SK-N-SH (cell line): ENCODE data around the gene TULP3. TPM values are rescaled to one million over a fixed set of nuclear protein-coding genes. Genes with fewer than 3 reads are reported as not detected.

ENCODE experiments used
- CTCF ChIA-PET: fragments of 300-600, 350-600 bp; formaldehyde crosslinking; extraction: SDS; loops from one replicate; lab custom pipeline; 2021; lab: Yijun Ruan, JAX
- POLR2A ChIA-PET: fragments of 350-600 bp; sonication (Branson Sonifier 250); formaldehyde crosslinking; extraction: SDS; loops from one replicate; lab custom pipeline; 2020; ENCODE audit warnings: antibody characterized with exemption, inconsistent platforms; lab: Yijun Ruan, JAX
- DNase-seq: peaks from one replicate; pipeline ENCODE4 v3.0.0; 2012
- H2AFZ ChIP-seq: fragments of 200-600 bp; sonication (generic); 2 replicates; pipeline ENCODE4 v1.8.1; 2016; ENCODE audit warnings: antibody characterized with exemption, mild to moderate bottlenecking, low read depth
- H3F3A ChIP-seq: fragments of 200-600 bp; sonication (generic); replicated peaks from 2 replicates; pipeline ENCODE3; 2016; ENCODE audit warnings: antibody characterized with exemption, mild to moderate bottlenecking; ENCODE audit not compliant: insufficient read depth
- H3K27ac ChIP-seq, 2 experiments: fragments of 200-500 bp in 1 of 2; fragments of 200-600 bp in 1 of 2; sonication (Bioruptor generic) in 1 of 2; sonication (generic), shearing (Covaris generic) in 1 of 2; 2 replicates each; pipeline versions ENCODE4 v1.5.1 to v1.6.1; 2014 to 2016; ENCODE audit warnings: low read depth in 2 of 2, inconsistent platforms in 1 of 2, low read length in 1 of 2, mild to moderate bottlenecking in 1 of 2, mixed read lengths in 1 of 2
- H3K27me3 ChIP-seq: fragments of 200-600 bp; sonication (generic), shearing (Covaris generic); 2 replicates; pipeline ENCODE4 v1.6.1; 2016; ENCODE audit warnings: mixed run types; ENCODE audit not compliant: insufficient read depth
- H3K36me3 ChIP-seq, 2 experiments: fragments of 200-500 bp in 1 of 2; fragments of 200-600 bp in 1 of 2; sonication (Bioruptor generic) in 1 of 2; sonication (generic) in 1 of 2; replicated peaks in 1 of 2; 2 replicates each; pipeline versions ENCODE3 to v1.5.1; 2014 to 2016; ENCODE audit warnings: low read length in 1 of 2, mild to moderate bottlenecking in 1 of 2; ENCODE audit not compliant: insufficient read depth in 2 of 2, control insufficient read depth in 1 of 2
- H3K4me1 ChIP-seq, 2 experiments: fragments of 200-500 bp in 1 of 2; fragments of 200-600 bp in 1 of 2; sonication (Bioruptor generic) in 1 of 2; sonication (generic), shearing (Covaris generic) in 1 of 2; 2 replicates each; pipeline versions ENCODE4 v1.5.1 to v1.6.1; 2014 to 2016; ENCODE audit warnings: low read depth in 1 of 2, low read length in 1 of 2, mixed run types in 1 of 2; ENCODE audit not compliant: insufficient read depth in 2 of 2, control insufficient read depth in 1 of 2
- H3K4me2 ChIP-seq: fragments of 200-600 bp; sonication (generic), shearing (Covaris generic); 2 replicates; pipeline ENCODE4 v1.6.1; 2017; ENCODE audit warnings: mixed run types
- H3K4me3 ChIP-seq, 2 experiments: fragments of 200-500 bp in 1 of 2; fragments of 200-600 bp in 1 of 2; sonication (Bioruptor generic) in 1 of 2; sonication (generic), shearing (Covaris generic) in 1 of 2; 2 replicates each; pipeline versions ENCODE4 v1.5.1 to v1.8.1; 2014 to 2016; ENCODE audit warnings: low read depth in 2 of 2, inconsistent platforms in 1 of 2, low read length in 1 of 2, mild to moderate bottlenecking in 1 of 2, mixed read lengths in 1 of 2, moderate library complexity in 1 of 2
- H3K79me2 ChIP-seq: fragments of 200-600 bp; sonication (generic); 2 replicates; pipeline ENCODE4 v1.8.1; 2017; ENCODE audit warnings: mild to moderate bottlenecking; ENCODE audit not compliant: insufficient read depth
- H3K9ac ChIP-seq: fragments of 200-600 bp; sonication (generic); 2 replicates; pipeline ENCODE4 v1.6.1; 2017; ENCODE audit warnings: mixed run types
- H3K9me2 ChIP-seq: fragments of 200-600 bp; sonication (generic); 2 replicates; pipeline ENCODE4 v1.6.1; 2017; ENCODE audit warnings: mixed run types
- H3K9me3 ChIP-seq: fragments of 200-600 bp; sonication (generic); 2 replicates; pipeline ENCODE4 v1.6.1; 2017; ENCODE audit warnings: mixed run types, mild to moderate bottlenecking, moderate library complexity
- H4K20me1 ChIP-seq: fragments of 200-600 bp; sonication (generic); 2 replicates; pipeline ENCODE4 v1.6.1; 2017; ENCODE audit warnings: mild to moderate bottlenecking, mixed run types; ENCODE audit not compliant: insufficient read depth
- EP300 ChIP-seq, 2 experiments: IDR thresholded peaks; 2 replicates each; pipeline versions ENCODE4 v1.4.0 to v1.6.1; 2012; ENCODE audit warnings: borderline replicate concordance in 1 of 2, low read depth in 1 of 2, low read length in 1 of 2
- FOXJ3 ChIP-seq: sonication (generic); formaldehyde crosslinking; IDR thresholded peaks from 2 replicates; pipeline ENCODE4 v1.5.1; 2020; ENCODE audit warnings: mild to moderate bottlenecking, missing genetic modification reagents
- GATA2 ChIP-seq: sonication (generic); formaldehyde crosslinking; IDR thresholded peaks from 2 replicates; pipeline ENCODE4 v1.5.0; 2020; ENCODE audit warnings: mild to moderate bottlenecking, missing genetic modification reagents
- MEF2A ChIP-seq: IDR thresholded peaks from 2 replicates; pipeline ENCODE4 v1.4.0; 2012; ENCODE audit warnings: low read depth, borderline replicate concordance
- MXI1 ChIP-seq: IDR thresholded peaks from 2 replicates; pipeline ENCODE4 v1.6.1; 2012; ENCODE audit warnings: mild to moderate bottlenecking, low read depth, low read length, improper control_type of control experiment
- NRF1 ChIP-seq: IDR thresholded peaks from 2 replicates; pipeline ENCODE4 v1.6.1; 2012; ENCODE audit warnings: low read depth, mild to moderate bottlenecking, low read length
- PBX3 ChIP-seq: IDR thresholded peaks from 2 replicates; pipeline ENCODE4; 2012
- POLR2AphosphoS5 ChIP-seq: IDR thresholded peaks from 2 replicates; pipeline ENCODE4 v1.6.1; 2012; ENCODE audit warnings: low read depth, low read length
- RCOR1 ChIP-seq: fragments of 150-350 bp; IDR thresholded peaks from 2 replicates; pipeline ENCODE4 v1.6.1; 2017; ENCODE audit warnings: antibody characterized with exemption, low read length
- RXRA ChIP-seq: IDR thresholded peaks from 2 replicates; pipeline ENCODE4 v1.4.0; 2012; ENCODE audit warnings: low read depth, mild to moderate bottlenecking, borderline replicate concordance
- TCF12 ChIP-seq: IDR thresholded peaks from 2 replicates; pipeline ENCODE4 v1.4.0; 2012
- WGBS: methylation state at CpG from one replicate; pipeline ENCODE4 v1.1.6; 2017; ENCODE audit warnings: low lambda C conversion rate; 5-methylcytosine and 5-hydroxymethylcytosine counted together
- polyA plus RNA-seq, 3 experiments: library from polyadenylated mRNA; depleted of rRNA; stranded (reverse); fragments of >200 nt; gene quantifications; 2 replicates each; pipeline ENCODE4 v1.2.3, GENCODE V29; 2012

TULP3 gene
- polyA plus RNA-seq, 1 of the 3 experiments (the other 2 are of a cell fraction): 22.6 TPM

- TF ChIP-seq POLR2AphosphoS5 (no peak), EP300 (IDR thresholded peaks at IDR 0.05; ENCODE audit: borderline replicate concordance in 1 of 2, low read depth in 1 of 2, low read length in 1 of 2) (no peak), RCOR1 (no peak), MXI1 (no peak), NRF1 (no peak)
- POLR2A ChIA-PET: no interaction called here
- Histone ChIP-seq H3K79me2 (peaks cover 98% of the 10 kb centered on the region), H3K4me1 (peaks cover 0 to 6% of the 10 kb centered on the region in 2 experiments; a peak in 2 of 4 replicates), H3K9me2 (no peaks in the 10 kb centered on the region), H3K4me3 (no peak overlapping the region), H3K36me3 (peaks cover 0 to 6% of the 10 kb centered on the region in 2 experiments), H3K27ac (no peak overlapping the region), H4K20me1 (peaks cover 53% of the 10 kb centered on the region; the same call in 1 of the 2 replicates), H3K4me2 (no peak overlapping the region), H3K9ac (no peak overlapping the region), H3K27me3 (no peaks in the 10 kb centered on the region), H3K9me3 (no peaks in the 10 kb centered on the region), H2AFZ (no peak overlapping the region), H3F3A (peaks cover 8% of the 10 kb centered on the region)
- 94% methylated on average over 8 of the region's 8 CpGs for WGBS
- CTCF ChIA-PET: interaction anchor here (1.0 to 1.2 kb wide), 2 partner anchors 44 to 134 kb away, joined by 3 to 4 read pairs; no protein-coding TSS in a partner anchor
- DNase-seq: no peak
Observed at GRCh38 chr12:2900642-2901041, 10.0 kb downstream of the TULP3 start.

- Histone ChIP-seq H3K9me3 (no peaks in the 10 kb centered on the region), H3K36me3 (peaks cover 0 to under 1% of the 10 kb centered on the region in 2 experiments), H3K9ac (no peak overlapping the region), H3K4me2 (no peak overlapping the region), H2AFZ (no peak overlapping the region), H4K20me1 (peaks cover 47% of the 10 kb centered on the region; the same call in 1 of the 2 replicates), H3K4me3 (no peak overlapping the region), H3K79me2 (peaks cover 97% of the 10 kb centered on the region), H3K9me2 (no peaks in the 10 kb centered on the region), H3K27ac (peak overlapping the region in 1 of 2 experiments; percentile 16; a peak in 1 of 4 replicates), H3K27me3 (no peaks in the 10 kb centered on the region), H3F3A (peaks cover 8% of the 10 kb centered on the region), H3K4me1 (peaks cover 0 to 6% of the 10 kb centered on the region in 2 experiments; a peak in 2 of 4 replicates)
- TF ChIP-seq RCOR1: peak; percentile 71
- peak; percentile 90 for TF ChIP-seq FOXJ3 (CRISPR knock-in tag)
- peak; percentile 64 for TF ChIP-seq PBX3
- no peak for TF ChIP-seq RXRA
- peak; percentile 84 for TF ChIP-seq GATA2 (CRISPR knock-in tag)
- TF ChIP-seq MXI1: no peak; the same call in 1 of the 2 replicates
- peak in 1 of 2 experiments; percentile 63; a peak in 1 of 4 replicates for TF ChIP-seq EP300 (IDR thresholded peaks at IDR 0.05; ENCODE audit: borderline replicate concordance in 1 of 2, low read depth in 1 of 2, low read length in 1 of 2)
- TF ChIP-seq TCF12: peak; percentile 71
- TF ChIP-seq MEF2A: no peak
- DNase-seq: peak; percentile 68
- 35% methylated on average over 4 of the region's 4 CpGs for WGBS
- POLR2A ChIA-PET: interaction anchor here (1.1 kb wide), 1 partner anchor 12 kb away, joined by 5 read pairs; the partner anchor contains the start of gene TULP3
- CTCF ChIA-PET: interaction anchor here (1.3 kb wide), 1 partner anchor 17 kb away, joined by 4 read pairs; no protein-coding TSS in a partner anchor
Observed at GRCh38 chr12:2902272-2902880, 11.7 kb downstream of the TULP3 start.
